ENCODE measurements around the gene MB21D2.
"Not testable (repeated sequence)": the region's sequence is repeated elsewhere in the genome, so short reads cannot be mapped to it uniquely, and the experiment has no call there.

The MB21D2 gene

DNA sequence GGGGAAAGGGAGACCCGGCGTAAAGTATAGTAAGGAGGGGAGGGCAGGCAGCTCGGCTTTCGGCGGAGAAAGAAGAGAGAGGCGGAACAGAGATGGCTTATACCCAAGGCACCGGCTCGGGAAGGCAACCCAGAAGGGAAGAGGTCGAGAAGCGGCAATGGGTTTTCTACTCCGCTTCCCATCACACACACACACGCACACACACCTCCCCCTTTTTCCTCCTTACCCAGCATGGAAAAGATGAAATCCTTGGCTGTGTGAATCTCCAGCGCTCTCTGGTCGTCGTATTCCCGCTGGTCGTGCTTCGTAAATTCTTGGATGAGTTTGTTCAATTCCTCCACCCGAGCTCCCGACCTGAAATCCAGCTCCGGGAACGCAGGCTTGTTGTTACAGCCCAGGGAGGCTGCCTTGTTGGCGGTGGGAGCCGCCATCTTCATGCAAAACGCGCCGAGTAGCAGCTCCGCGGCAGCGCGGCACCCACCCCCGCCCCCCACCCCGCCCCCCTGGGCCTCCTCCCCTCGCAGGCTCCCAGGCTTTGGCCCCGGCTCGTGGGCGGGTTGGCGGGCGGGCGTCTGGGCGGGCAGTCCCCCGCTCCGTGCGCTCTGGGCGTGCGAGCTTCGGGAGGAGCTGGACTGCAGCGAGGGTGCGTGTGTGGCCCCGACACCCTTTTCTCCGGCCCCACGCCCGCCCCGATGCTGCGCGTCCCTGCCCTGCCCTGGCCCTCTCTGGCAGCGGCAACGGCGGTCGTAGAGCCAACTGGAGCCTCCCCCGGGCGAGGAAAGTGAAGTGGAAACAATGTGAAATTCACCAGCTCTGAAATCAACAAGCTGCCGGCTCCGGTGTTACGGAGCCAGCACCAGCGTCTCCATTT is at the start of gene MB21D2:
Gene MB21D2 (minus strand): TSS at position 453 of the 871 bp plus-strand sequence. CDS start 16 bp downstream, at position 437.
- peak; percentile 60 for DNase-seq (ENCODE audit: low spot score)

- DNase-seq (ENCODE audit: low spot score), result not testable (repeated sequence)
Observed at GRCh38 chr3:192964959-192965719, 47.5 kb upstream of the MB21D2 start.

GRCh38 chr3:192959773-192960172 is 42.1 kb upstream of the MB21D2 start:
- DNase-seq (ENCODE audit: low spot score), result no peak

DNA sequence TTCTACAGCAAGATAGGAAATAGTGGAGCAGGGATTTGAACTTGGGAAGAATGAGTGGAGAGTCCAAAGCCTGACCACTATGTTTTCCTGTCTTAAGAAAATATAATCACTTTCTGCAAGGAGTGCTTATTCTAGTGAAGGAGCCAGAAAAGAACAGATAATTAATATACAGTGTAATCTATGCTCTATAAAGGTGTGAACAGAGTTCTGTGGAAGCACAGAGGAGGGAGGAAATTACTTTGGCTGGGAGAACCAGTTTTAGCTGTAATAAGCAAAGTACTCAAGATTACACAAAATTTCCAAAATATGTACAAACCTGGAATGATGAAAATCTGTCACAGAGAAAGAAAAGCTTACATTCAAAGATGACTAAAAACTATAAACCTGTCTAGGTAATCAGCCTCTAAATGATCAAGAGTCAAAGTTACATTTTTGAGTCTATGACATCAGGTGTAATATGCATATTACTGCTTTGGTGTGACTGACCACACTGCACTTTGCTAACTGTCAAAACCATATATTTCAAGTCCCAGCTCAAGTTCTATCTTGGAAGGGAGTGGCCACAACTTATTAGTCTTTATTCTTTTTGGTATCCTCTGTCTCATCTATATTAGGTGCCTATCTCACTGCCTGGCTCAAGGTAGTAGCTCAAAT is 40.7 kb upstream of the MB21D2 start:
- DNase-seq (ENCODE audit: low spot score), result no peak

GRCh38 chr3:192957441-192958021 is 39.9 kb upstream of the MB21D2 start:
- peak; percentile 1 for DNase-seq (ENCODE audit: low spot score)

DNA sequence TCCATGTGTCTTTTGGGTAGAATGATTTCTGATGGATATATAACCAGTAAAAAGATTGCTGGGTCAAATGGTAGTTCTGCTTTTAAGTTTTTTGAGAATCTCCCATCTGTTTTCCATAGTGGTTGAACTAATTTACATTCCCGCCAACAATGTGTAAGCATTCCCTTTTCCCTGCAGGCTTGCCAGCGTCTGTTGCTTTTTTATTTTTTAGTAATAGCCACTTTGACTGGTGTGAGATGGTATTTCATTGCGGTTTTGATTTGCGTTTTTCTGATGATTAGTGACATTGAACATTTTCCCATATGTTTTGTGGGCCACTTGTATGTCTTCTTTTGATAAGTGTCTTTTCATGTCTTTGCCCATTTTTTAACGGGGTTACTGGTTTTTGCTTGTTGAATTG is 36.3 kb upstream of the MB21D2 start:
- DNase-seq (ENCODE audit: low spot score), result no peak

DNA sequence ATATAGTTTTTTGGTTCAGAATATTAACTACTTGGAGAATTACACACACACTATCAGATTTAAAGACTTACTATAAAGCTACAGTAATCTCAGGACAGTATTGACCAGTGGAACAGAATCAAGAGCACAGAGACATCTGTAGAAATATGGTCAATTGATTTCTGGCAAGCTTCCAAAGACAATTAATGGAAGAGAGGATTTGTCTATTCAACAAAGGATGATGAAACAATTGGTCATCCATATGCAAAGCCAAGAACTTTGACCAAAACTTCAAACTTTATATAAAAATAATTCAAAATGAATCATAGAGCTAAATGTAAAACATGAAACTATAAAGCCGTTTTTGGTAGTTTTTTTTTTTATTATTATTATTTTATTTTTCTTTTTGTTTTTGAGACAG is 29.8 kb upstream of the MB21D2 start:
- no peak for DNase-seq (ENCODE audit: low spot score)

- DNase-seq (ENCODE audit: low spot score), result no peak
Observed at GRCh38 chr3:192943393-192943792, 25.7 kb upstream of the MB21D2 start.

GRCh38 chr3:192942625-192943024 is 25.0 kb upstream of the MB21D2 start:
- no peak for DNase-seq (ENCODE audit: low spot score)

GRCh38 chr3:192940129-192940528 is 22.5 kb upstream of the MB21D2 start:
- DNase-seq (ENCODE audit: low spot score), result no peak

GRCh38 chr3:192935441-192935840 is 17.8 kb upstream of the MB21D2 start:
- DNase-seq (ENCODE audit: low spot score), result no peak

- DNase-seq (ENCODE audit: low spot score), result no peak
Observed at GRCh38 chr3:192933779-192934460, 16.3 kb upstream of the MB21D2 start.

DNA sequence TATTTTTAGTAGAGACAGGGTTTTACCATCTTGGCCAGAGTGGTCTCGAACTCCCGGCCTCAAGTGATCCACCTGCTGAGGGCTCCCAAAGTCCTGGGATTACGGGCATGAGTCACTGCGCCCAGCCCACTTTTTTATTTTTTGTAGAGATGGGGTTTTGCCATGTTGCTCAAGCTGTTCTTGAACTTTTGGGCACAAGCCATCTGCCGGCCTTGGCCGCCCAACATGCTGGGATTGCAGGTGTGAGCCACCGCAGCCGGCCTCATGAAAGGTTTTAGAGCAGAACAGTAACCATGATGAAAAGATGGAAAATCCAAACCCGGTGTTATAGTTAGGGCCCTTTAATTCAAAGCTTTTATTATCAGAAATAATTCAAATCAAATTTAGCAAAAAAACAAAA is 15.6 kb upstream of the MB21D2 start:
- no peak for DNase-seq (ENCODE audit: low spot score)

DNA sequence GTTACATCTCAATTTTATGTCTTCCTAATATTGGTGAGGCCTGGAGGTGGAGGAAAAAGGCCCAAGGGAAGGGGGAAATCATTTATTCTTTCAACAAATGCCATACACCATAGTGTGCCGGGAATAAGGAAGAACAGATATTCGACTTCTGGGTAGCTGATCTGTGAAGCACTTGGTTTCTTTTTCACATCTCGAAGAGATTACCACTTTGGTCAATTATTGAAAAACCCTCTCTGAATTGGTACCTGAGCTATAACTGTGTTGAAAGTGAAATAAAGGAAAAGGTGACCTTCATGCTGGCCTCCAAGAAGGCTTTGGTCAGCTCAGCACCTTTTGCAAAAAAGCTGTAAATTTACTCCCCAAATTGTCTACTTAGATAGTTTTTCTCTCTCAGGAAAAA is 14.2 kb upstream of the MB21D2 start:
- DNase-seq (ENCODE audit: low spot score), result no peak

GRCh38 chr3:192930577-192930976 is 12.9 kb upstream of the MB21D2 start:
- DNase-seq (ENCODE audit: low spot score), result no peak

DNA sequence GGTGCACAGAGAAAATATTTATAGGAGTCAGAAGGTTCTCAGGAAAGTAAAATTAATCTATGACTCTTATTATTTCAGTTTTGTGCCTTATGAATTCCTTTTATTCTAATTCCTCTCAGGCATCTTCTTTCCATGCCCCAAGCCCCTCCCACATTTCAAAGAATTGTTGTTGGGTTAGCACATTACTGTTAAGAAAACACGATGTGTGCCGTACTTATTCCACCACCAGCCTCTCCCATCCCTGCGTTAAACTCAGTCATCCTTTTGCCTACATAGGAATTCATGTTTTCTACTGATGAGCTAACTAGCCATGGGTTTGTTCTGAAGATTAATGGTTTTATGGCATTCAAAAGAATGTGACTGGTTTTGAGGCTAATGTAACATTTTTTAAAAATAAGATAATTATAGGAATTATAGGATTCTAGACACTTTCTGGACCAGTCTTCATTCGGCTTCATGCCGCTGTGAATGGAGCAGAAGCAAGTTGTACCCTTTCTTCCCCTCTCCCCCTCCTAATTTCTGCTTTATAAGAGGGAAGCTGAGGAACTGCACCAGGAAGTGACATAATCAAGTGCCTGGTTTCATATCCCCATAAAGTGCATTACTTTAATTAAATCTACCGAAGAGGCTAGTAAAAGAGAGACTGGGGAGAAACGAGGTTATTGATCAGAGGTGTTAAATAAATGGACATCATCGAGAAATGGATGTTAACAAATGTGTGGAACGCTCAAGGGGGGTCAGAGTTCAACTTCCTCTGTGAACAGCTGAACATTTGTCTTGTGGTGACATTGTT is 12.3 kb upstream of the MB21D2 start:
- no peak for DNase-seq (ENCODE audit: low spot score)

DNA sequence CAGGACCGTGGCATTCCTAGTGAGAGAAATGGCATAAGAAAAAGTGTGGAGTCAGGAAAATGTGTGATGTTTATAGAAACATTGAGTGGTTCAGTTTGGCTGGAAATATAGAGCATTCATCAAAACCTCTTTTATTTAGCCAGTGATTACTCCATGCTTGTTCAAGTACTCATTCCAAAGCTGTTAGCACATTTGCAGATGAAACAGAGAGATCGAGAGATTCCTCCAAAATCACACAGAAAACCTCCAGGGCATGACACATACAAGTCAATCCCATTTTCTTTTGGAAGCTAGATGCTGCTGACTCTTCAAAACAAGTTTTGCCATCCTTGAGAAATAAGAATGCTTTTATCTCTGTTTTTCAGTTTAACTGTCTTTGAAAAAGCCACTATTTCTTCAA is 11.5 kb upstream of the MB21D2 start:
- DNase-seq (ENCODE audit: low spot score), result no peak

GRCh38 chr3:192928720-192929119 is 11.1 kb upstream of the MB21D2 start:
- no peak for DNase-seq (ENCODE audit: low spot score)

DNA sequence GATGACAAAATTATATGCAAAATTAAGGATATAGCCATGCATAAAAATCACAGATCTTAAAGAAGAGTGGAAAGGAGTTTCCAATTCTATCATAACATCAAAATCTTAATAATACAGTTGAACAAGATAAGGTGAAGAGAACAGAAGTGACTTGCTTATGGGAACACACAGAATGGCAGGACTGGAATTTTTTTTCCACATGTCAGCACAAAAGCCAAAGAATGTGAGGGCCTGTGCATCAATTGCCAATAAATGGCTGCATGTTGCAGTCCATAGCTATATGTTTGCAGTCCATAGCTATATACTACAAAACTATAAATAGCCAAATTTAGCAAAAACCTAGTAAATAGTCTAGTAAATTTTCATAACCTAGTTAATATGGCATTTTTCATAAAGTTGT is 10.4 kb upstream of the MB21D2 start:
- no peak for DNase-seq (ENCODE audit: low spot score)

DNA sequence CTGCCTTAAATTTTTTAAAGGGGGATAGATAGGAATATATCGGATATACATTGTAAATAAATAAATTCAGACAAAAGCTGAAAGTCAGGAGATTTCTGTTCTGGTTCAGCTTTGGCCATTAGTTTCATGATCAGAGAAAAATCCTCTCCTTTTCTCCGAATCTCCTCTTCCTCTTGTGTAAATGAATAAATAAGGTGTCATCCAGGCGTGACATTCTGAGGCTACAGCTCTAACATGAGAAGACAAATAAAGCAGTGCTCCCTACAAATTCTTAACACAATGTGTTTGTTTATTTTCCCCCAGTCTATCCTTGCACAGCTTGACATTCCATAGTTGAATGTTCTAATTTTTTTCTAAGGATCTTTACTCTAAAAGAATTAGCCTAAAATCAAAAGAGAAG is 9.4 kb upstream of the MB21D2 start:
- no peak for DNase-seq (ENCODE audit: low spot score)

GRCh38 chr3:192923731-192924130 is 6.1 kb upstream of the MB21D2 start:
- DNase-seq (ENCODE audit: low spot score), result no peak
